ENCODE data around the gene SH3RF3.
"Not testable (repeated sequence)": the region's sequence is repeated elsewhere in the genome, so short reads cannot be mapped to it uniquely, and the experiment has no call there.

SH3RF3 gene

DNA sequence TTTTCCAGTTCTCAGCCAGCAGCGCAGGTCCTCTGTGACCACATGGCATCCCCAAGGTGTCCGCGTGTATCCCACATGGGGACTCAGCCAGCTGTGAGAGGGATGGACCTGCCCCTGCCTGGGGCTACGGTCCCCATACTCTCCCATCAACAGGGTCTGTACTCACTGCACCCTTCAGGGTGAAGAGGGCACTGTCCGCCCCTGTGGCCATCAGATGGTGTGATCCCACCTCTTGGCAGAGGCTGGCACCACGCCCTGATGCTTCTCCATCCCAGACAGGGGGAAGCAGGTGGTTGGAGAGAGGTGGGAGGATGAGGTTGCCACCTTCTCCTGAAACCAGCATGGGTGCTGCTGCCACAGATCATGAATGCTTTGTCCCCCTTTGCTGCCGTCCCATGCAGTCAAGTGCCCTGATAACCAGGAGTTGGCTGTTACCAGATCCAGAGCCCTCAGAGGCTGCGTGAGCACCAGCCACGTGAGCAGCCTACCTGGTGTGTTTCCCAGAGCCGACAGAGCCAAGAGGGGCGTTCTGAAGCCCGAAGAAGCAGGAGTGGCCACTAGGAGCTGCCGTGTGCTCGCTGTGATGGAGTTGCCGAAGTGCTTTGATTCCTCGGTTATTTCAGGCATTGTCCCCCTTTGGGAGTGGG lies 93.9 kb downstream of the SH3RF3 start:
- no peak for TF ChIP-seq CTCF (IDR thresholded peaks at IDR 0.05; ENCODE audit: low read depth, low read length)
- no peak for DNase-seq (ENCODE audit: extremely low read depth, low read depth)

GRCh38 chr2:109223490-109223889 lies 94.5 kb downstream of the SH3RF3 start:
- no peak for DNase-seq (ENCODE audit: extremely low read depth, low read depth)
- no peak for TF ChIP-seq CTCF (IDR thresholded peaks at IDR 0.05; ENCODE audit: low read depth, low read length)

GRCh38 chr2:109224341-109224740 lies 95.3 kb downstream of the SH3RF3 start:
- not testable (repeated sequence) for DNase-seq (ENCODE audit: extremely low read depth, low read depth)

- no peak for DNase-seq (ENCODE audit: extremely low read depth, low read depth)
- no peak for TF ChIP-seq CTCF (IDR thresholded peaks at IDR 0.05; ENCODE audit: low read depth, low read length)
These were observed 96.3 kb downstream of the SH3RF3 start for GRCh38 chr2:109225170-109225782.

DNA sequence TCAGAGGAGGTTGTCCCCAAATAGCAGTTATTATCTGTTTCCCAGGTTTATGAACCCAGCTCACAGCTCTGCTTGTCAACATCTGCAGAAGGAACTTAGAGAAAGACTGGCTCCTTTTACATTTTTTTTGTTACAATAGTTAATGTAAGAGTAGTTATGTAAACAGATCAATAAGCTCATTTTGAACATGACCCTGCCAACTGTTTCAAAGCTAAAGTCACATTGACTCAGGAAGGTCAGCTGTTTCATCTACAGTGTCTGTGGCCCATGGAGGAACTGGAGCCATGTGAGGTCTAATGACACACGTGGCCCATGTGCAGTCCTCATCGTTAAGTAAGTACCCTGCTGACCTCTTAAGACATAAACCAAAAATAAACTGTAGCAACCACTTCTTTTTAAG lies 97.1 kb downstream of the SH3RF3 start:
- TF ChIP-seq CTCF (IDR thresholded peaks at IDR 0.05; ENCODE audit: low read depth, low read length): no peak
- no peak for DNase-seq (ENCODE audit: extremely low read depth, low read depth)

- no peak for DNase-seq (ENCODE audit: extremely low read depth, low read depth)
- TF ChIP-seq CTCF (IDR thresholded peaks at IDR 0.05; ENCODE audit: low read depth, low read length): no peak
These were observed 97.6 kb downstream of the SH3RF3 start for GRCh38 chr2:109226622-109227021.

GRCh38 chr2:109229094-109229675 lies 100.2 kb downstream of the SH3RF3 start:
- DNase-seq (ENCODE audit: extremely low read depth, low read depth): no peak
- no peak for TF ChIP-seq CTCF (IDR thresholded peaks at IDR 0.05; ENCODE audit: low read depth, low read length)

Data from AG09319 (cell line).